HL-60 (cell line): ENCODE data around the gene SLC22A17.

Experiments
- DNase-seq, 2 experiments: peaks; one replicate each; pipeline ENCODE4 v3.0.0-alpha.2; 2010 to 2020; ENCODE audit warnings: low read depth in 1 of 2, low spot score in 1 of 2
- H3K27ac ChIP-seq: fragments of 250-450 bp; sonication (Bioruptor Pico); replicated peaks from 2 replicates; pipeline ENCODE4 v1.5.1; 2020; ENCODE audit warnings: mild to moderate bottlenecking, moderate library complexity
- H3K27me3 ChIP-seq: fragments of 250-450 bp; sonication (Bioruptor Pico); 2 replicates; pipeline ENCODE4 v1.5.1; 2021; ENCODE audit warnings: mild to moderate bottlenecking, moderate library complexity; ENCODE audit not compliant: insufficient read depth, poor library complexity, severe bottlenecking
- H3K4me3 ChIP-seq: replicated peaks from 2 replicates; pipeline ENCODE4 v1.5.1; 2011; ENCODE audit warnings: mild to moderate bottlenecking, control low read depth, low read length; ENCODE audit not compliant: insufficient read depth
- CTCF ChIP-seq: IDR thresholded peaks from one replicate; pipeline ENCODE4 v1.5.1; 2011; ENCODE audit warnings: low read length, control low read depth, inconsistent platforms; ENCODE audit not compliant: insufficient read depth
- GABPA ChIP-seq: IDR thresholded peaks from 2 replicates; pipeline ENCODE4 v1.6.1; 2012; ENCODE audit warnings: low read depth
- POLR2AphosphoS5 ChIP-seq: IDR thresholded peaks from 2 replicates; pipeline ENCODE4 v1.6.1; 2012; ENCODE audit warnings: low read depth
- REST ChIP-seq: IDR thresholded peaks from 2 replicates; pipeline ENCODE4 v1.6.1; 2012; ENCODE audit warnings: low read depth; ENCODE audit not compliant: insufficient replicate concordance
- SPI1 ChIP-seq: IDR thresholded peaks from 2 replicates; pipeline ENCODE4 v1.6.1; 2012; ENCODE audit warnings: low read depth, mild to moderate bottlenecking, borderline replicate concordance

The SLC22A17 gene

GRCh38 chr14:23359722-23360447 lies 7.2 kb upstream of the SLC22A17 start:
- H3K27me3 ChIP-seq = peaks cover 31% of the 10 kb centered on the region
- H3K27ac ChIP-seq = no peak overlapping the region
- DNase-seq = no peak
- no peak for TF ChIP-seq SPI1
- no peak for TF ChIP-seq REST
- TF ChIP-seq CTCF = no peak
- TF ChIP-seq GABPA = no peak
- no peak for TF ChIP-seq POLR2AphosphoS5
- no peak overlapping the region for H3K4me3 ChIP-seq

- TF ChIP-seq GABPA = no peak
- no peak for TF ChIP-seq CTCF
- TF ChIP-seq SPI1 = no peak
- no peak for TF ChIP-seq POLR2AphosphoS5
- no peak for TF ChIP-seq REST
- H3K27ac ChIP-seq = no peak overlapping the region
- no peak overlapping the region for H3K4me3 ChIP-seq
- H3K27me3 ChIP-seq = peaks cover 30% of the 10 kb centered on the region
- no peak for DNase-seq
Measured at GRCh38 chr14:23359167-23359626, 6.5 kb upstream of the SLC22A17 start.

- Histone ChIP-seq H3K27me3 (peaks cover 31% of the 10 kb centered on the region), H3K27ac (no peak overlapping the region), H3K4me3 (no peak overlapping the region)
- TF ChIP-seq SPI1 (no peak), REST (no peak), POLR2AphosphoS5 (no peak), CTCF (no peak), GABPA (no peak)
- DNase-seq = no peak
Measured at GRCh38 chr14:23358553-23359166, 6.0 kb upstream of the SLC22A17 start.
